Endometrial microvascular endothelial cells (primary cell): ENCODE results near the gene SPINDOC. TPM values are rescaled to one million over a fixed set of nuclear protein-coding genes. Genes with fewer than 3 reads are reported as not detected.

Experiments
- in situ Hi-C: cut with HindIII; loops from 2 replicates; pipeline ENCODE4 v1.10.0; 2017; ENCODE audit warnings: low sequenced_read_pairs, low pct_unique_long_range_greater_than_20kb; ENCODE audit errors: inconsistent ontology term
- total RNA-seq: library from RNA; depleted of rRNA; stranded (reverse); fragments of >200 nt; gene quantifications from one replicate; pipeline ENCODE4 v1.2.3, GENCODE V29; 2015; ENCODE audit errors: inconsistent ontology term

Gene SPINDOC
- total RNA-seq, 1 donor from 2014 or later, result 28.2 TPM

DNA sequence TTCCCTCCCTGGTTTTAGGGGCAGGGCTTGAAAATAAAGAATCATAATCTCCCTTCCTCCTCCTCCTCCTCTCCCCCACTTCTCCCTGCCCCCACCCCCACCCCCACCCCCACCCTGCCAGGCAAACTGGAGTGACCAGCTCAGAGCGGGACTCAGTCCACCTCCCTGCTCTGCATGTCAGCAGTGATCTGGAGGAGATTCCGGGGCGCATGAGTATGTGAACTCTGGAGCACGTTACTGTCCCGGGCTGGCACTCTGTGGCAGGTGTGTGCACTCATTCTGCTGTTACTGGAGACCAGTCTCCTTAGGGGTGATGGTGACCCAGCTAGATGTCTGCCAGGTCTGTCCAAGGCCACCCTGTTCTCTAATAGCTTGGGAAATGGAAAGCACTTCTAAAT is 59.5 kb downstream of the SPINDOC start:
- in situ Hi-C loops, result no loop called here

DNA sequence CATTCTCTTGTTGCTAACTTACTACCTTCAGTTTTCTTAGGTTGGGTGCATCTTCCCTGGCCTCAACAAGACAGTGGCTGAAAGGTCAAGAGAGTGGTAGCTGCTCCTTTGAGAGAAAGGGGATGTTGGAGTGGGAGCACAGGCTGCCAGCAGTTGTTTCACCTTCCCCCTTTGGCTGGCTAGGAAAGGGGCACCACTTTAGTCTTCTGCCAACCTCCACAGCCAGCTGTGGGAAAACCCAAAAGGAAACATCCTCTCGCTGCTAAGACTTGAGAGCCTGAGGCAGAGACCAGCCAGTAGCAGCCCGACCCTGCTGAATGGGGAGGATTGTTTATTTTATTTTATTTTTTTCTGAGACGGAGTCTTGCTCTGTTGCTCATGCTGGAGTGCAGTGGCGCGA is 60.1 kb downstream of the SPINDOC start:
- in situ Hi-C loops, result no loop called here

- in situ Hi-C loops, result no loop called here
These were observed 61.3 kb downstream of the SPINDOC start for GRCh38 chr11:63874511-63874910.

DNA sequence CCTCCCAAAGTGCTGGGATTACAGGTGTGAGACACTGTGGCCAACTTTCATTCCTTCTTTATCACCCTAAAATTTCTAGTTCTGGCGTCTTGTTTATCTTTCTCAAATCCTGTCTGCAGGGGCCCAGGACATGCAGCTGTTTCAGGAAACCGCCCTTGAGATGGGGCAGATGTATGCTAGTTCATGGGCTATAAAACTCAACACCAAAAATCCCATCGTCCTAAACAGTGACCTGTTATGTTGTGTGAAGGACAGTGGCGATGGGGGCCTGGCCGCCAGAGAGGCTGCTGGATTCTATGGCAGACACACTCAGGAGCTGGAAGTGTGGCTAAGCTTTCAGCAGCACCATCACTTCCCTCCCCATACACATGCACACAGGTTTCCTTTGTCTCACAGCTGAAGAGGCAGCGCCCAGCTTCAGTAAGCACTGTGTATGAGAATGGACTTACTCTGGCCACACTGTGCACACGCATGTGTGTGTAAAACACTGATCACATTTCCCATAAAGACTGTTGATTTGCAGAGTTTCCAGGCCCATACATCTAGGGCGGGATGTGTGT is 62.3 kb downstream of the SPINDOC start:
- in situ Hi-C loops, result no loop called here

DNA sequence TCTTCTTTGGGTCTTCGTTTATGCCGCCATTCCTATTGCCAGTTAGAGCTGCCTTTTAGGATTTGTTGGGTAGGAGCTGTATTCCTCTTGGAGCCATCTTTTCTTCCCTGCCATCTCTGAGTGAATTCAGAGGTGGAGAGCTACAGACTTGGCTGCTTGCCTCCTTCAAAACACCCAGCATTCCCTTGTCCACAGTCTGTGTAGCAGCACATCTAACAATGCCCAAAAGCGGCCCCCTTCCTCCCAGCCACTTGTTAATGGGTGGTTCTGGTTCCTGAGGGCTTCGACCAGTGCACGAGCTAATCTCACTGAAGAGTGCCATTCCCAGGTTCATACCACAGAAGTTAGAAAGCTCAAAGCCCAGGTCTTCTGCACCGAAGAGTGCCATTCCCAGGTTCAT is 63.4 kb downstream of the SPINDOC start:
- in situ Hi-C loops, result no loop called here

Other genes with a start within 250 kb of the SPINDOC start
- gene PLAAT3, start 199.0 kb upstream of the SPINDOC start, total RNA-seq, result 28.2 TPM
- gene ATL3, start 142.1 kb upstream of the SPINDOC start, total RNA-seq, result 86.3 TPM
- gene RTN3, start 132.0 kb upstream of the SPINDOC start, total RNA-seq, result 97.7 TPM
- gene ZFTA, start 44.7 kb upstream of the SPINDOC start, total RNA-seq, result 10.6 TPM
- gene MARK2, start 25.7 kb downstream of the SPINDOC start, total RNA-seq, result 20.9 TPM
- gene RCOR2, start 103.7 kb downstream of the SPINDOC start, total RNA-seq, result not detected
- gene NAA40, start 125.5 kb downstream of the SPINDOC start, total RNA-seq, result 20.6 TPM
- gene COX8A, start 161.2 kb downstream of the SPINDOC start, total RNA-seq, result 596 TPM
- gene OTUB1, start 173.0 kb downstream of the SPINDOC start, total RNA-seq, result 108 TPM
- gene FLRT1, start 222.5 kb downstream of the SPINDOC start, total RNA-seq, result not detected